ENCODE data around the gene CT45A1.
"Not testable (repeated sequence)": the region's sequence is repeated elsewhere in the genome, so short reads cannot be mapped to it uniquely, and the experiment has no call there.

DNA sequence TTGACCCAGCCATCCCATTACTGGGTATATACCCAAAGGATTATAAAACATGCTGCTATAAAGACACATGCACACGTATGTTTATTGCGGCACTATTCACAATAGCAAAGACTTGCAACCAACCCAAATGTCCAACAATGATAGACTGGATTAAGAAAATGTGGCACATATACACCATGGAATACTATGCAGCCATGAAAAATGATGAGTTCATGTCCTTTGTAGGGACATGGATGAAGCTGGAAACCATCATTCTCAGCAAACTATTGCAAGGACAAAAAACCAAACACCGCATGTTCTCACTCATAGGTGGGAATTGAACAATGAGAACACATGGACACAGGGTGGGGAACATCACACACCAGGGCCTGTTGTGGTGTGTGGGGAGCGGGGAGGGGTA, 31.3 kb downstream of the CT45A1 start:
- TF ChIP-seq, protein P1, sequence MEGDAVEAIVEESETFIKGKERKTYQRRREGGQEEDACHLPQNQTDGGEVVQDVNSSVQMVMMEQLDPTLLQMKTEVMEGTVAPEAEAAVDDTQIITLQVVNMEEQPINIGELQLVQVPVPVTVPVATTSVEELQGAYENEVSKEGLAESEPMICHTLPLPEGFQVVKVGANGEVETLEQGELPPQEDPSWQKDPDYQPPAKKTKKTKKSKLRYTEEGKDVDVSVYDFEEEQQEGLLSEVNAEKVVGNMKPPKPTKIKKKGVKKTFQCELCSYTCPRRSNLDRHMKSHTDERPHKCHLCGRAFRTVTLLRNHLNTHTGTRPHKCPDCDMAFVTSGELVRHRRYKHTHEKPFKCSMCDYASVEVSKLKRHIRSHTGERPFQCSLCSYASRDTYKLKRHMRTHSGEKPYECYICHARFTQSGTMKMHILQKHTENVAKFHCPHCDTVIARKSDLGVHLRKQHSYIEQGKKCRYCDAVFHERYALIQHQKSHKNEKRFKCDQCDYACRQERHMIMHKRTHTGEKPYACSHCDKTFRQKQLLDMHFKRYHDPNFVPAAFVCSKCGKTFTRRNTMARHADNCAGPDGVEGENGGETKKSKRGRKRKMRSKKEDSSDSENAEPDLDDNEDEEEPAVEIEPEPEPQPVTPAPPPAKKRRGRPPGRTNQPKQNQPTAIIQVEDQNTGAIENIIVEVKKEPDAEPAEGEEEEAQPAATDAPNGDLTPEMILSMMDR (IDR thresholded peaks at IDR 0.05), result not testable (repeated sequence)
- TF ChIP-seq POLR2A, EP300 (IDR thresholded peaks at IDR 0.05): not testable (repeated sequence)

All from ovary (tissue), 3 donors.